NCI-H128 (cell line): Measurements from ENCODE around the gene THSD4.
"Not testable (repeated sequence)": the region's sequence is repeated elsewhere in the genome, so short reads cannot be mapped to it uniquely, and the experiment has no call there.

Source experiments
- DNase-seq: peaks from one replicate; lab custom pipeline; 2025; ENCODE audit not compliant: unreplicated experiment; lab: John Stamatoyannopoulos, UW

THSD4 gene

DNA sequence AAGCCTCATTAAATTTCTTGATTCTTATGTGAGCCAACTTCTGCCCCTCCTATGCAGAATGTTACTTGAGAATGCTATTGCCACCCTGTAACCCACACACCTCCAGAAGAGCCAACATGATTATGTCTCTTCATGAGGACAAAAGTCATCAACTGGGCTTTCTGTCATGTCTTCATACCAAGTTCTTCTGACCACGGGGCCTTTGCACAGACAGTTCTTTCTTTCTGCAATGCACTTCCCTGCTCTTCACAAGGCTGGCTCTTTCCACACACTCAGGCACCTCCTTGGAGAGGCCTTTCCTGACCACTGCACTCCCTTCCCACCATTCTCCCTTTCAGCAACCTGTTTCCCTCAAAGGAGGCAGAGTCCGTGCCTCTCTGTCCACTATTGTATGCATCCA is 587.2 kb downstream of the THSD4 start:
- no peak for DNase-seq

GRCh38 chr15:71705151-71705550 is 589.9 kb downstream of the THSD4 start:
- DNase-seq = no peak

DNA sequence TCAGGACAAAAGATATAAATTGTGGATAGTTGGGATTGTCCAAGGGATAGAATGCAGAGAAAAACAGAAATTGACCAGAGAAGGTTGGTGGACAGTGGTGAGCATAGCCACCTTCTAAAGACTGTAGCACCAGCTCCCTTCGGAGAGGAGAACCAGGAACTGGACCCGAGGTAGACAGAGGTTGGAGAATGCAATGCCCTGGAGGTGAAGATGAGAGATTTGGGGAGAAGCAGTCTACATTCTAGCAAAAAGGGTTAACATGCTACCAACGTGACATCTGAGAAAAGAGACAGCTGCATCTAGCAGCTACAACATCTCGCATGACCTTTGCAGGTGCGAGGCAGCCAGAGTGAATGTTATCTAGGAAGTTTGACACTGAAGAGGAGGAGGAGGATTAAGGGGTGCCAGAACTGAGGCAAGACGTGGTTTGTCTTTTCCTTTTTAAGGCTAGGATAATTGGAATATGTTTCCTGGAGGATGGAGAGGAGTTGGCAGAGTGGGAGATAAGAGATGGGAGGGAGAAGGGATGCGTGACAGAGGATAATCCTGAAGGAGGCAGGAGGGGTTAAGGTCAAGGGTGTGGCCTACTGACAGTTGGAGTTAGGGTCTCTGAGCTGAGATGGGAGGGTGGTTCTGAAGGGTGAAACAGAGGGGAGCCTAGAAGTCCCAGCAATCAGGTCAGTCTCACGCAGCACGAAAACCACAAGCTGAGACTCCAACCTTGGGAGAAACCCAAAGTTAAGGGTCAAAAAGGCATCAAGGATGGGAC is 591.4 kb downstream of the THSD4 start:
- DNase-seq = no peak

- no peak for DNase-seq
These were observed 592.2 kb downstream of the THSD4 start for GRCh38 chr15:71707230-71708050.

- no peak for DNase-seq
These were observed 592.8 kb downstream of the THSD4 start for GRCh38 chr15:71708051-71708429.

- no peak for DNase-seq
These were observed 593.5 kb downstream of the THSD4 start for GRCh38 chr15:71708741-71709140.

DNA sequence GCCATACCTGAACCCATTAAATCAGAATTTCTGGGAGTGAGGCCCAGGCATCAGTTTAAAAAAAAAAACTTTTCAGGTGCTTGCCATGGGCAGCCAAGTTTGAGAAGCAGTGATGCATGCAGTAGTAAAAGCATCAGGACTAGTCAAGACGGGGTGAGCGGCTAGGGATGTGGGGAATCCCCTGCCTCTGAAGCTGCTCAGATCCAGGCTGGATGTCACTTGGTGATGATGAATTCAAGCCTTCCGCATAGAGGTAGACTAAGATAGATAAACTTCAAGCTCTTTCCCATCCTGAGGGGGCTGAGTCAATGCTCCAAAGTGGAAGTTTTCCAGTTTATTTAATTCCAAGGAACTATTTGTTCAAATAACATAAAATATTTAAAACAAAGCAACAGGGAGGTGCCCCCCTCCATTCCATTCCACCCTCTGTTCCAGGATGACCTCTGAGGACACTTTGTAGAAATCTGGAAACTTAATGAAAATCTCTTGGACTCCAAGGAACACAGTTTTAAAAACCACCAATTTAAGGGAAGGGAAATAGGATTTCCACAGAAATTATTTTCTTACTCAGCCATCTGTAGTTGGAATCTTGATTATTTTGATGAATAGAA is 594.6 kb downstream of the THSD4 start:
- DNase-seq = no peak

DNA sequence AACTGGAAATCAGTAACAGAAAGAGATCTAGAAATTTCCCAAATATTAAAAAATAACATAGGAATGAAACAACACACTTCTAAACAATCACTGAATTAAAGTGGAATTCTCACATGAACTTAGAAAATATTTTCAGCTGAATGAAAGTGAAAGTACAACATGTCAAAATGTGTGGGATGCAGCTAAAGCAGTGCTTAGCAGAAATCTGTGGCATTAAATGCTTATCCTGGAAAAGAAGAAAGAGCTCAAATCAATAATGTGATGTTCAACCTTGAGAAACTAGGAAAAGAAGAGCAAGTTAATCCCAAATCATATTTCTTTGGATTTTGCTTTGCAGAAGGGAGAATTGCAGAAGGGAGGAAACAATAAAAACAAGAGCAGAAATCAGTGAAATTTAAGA is 596.9 kb downstream of the THSD4 start:
- DNase-seq = no peak

DNA sequence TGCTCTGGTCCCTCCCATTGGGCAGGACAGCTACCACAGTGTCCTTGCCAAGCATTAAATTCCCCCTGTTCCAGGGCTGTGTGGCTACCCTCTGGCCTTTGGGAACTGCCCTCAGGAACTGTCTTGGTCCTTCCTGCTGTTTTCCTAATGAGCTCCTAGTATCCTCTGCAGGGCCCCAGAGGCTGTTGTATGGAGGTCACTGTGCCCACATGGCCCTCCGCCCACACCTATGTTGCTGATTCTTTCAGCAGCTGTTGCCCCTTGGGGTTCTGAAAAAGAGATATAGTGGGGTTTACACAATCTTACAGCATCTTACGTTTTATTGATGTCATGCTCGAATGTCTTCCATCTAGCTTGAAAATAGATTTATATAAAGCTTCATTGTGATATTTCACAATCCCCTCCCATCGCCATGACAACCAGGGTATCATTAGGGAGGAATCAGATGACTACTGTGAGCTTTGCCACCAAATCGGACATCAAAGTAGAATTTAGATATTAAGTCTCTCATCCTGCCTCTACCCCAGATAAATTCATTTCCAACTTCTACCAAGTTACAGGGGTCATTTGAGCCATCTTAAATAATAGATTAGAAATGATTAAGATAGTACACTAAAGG is 598.0 kb downstream of the THSD4 start:
- DNase-seq = no peak

GRCh38 chr15:71715914-71716313 is 600.6 kb downstream of the THSD4 start:
- no peak for DNase-seq

GRCh38 chr15:71716990-71717389 is 601.7 kb downstream of the THSD4 start:
- no peak for DNase-seq

DNA sequence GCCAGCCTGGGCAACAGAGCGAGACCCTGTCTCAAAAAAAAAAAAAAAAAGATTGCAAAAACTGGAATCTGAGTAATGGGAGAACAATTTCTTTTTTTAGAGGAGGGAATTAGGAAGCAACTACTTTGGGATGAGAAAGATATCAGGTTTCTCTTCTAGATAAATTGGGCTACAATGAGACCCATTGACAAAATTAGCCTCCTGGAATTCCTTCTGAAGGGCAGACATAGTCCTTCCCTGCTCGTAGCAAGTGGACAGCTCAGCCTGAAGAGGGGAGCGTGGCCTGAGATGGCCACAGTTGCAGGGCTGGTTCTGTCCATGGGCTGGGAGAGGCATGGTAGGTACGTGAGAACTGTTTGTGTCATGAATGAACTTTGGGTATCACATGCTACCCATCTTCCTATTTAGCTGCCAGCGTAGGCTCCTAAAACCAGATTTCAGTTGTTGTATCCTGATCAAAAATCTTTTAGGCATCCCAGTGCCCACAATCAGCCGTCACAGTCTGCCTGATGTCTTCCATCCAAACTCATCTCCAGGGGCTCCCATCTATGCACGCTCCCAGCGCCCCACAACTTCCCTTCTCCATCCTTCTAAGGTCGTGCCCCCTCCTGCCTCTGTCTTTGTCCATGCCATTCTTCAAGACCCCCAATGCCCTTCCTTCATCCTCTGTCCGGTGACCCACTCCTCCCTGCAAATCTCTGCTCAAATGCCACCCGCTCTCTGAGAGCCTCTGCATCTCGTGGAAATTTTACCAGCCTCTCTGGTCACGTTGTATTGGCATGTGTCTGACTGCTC is 603.0 kb downstream of the THSD4 start:
- no peak for DNase-seq

- no peak for DNase-seq
These were observed 608.1 kb downstream of the THSD4 start for GRCh38 chr15:71723344-71723743.

DNA sequence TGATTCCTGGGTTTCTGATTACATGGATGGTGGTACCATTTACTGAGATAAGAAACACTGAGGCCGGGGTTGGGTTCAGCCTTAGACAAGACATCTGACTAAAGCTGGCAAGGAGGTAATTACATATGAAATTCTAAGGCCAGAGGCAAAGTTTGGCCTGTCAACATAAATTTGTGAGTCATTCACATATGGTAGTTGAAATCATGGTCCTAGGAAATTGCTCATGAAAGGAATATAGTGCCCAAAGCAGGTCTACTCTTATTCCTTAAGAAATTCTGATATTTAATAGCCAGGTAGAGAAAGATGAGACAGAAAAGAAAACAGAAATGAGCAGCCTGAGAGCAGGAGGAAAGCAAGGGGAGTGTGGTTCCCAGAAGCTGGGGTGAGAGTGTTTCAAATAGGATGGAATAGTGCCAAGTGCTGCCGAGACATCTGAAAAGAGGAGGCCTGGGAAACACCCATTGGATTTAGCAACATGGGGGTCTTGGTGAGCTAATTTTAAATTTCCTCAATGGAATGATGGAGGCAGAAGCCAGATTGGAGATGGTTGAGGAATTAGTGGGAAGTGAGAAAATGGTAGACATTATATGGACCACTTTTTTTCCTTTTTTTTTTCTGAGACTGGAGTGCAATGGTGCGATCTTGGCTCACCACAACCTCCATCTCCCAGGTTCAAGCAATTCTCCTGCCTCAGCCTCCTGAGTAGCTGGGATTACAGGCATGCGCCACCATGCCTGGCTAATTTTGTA is 610.1 kb downstream of the THSD4 start:
- not testable (repeated sequence) for DNase-seq

- DNase-seq = no peak
These were observed 613.6 kb downstream of the THSD4 start for GRCh38 chr15:71728881-71729280.

DNA sequence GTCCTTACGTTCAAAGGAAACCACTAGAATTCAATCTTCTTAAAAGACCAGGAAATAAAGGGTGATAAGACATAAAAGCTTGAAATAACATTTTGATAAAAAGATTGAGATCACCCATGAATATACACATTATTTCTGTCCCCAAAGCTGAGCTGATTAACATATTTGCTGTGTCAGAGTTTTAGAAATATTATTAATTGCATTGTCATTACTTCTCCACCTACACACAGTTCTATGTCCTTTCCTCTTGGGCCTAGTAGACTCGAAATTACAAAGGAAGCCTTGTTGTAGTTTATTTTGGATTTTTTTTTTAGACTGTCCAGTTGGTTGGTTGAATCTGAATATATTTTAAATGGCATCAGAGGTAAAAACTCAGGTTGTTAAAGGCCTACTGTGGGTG is 614.0 kb downstream of the THSD4 start:
- DNase-seq = no peak

DNA sequence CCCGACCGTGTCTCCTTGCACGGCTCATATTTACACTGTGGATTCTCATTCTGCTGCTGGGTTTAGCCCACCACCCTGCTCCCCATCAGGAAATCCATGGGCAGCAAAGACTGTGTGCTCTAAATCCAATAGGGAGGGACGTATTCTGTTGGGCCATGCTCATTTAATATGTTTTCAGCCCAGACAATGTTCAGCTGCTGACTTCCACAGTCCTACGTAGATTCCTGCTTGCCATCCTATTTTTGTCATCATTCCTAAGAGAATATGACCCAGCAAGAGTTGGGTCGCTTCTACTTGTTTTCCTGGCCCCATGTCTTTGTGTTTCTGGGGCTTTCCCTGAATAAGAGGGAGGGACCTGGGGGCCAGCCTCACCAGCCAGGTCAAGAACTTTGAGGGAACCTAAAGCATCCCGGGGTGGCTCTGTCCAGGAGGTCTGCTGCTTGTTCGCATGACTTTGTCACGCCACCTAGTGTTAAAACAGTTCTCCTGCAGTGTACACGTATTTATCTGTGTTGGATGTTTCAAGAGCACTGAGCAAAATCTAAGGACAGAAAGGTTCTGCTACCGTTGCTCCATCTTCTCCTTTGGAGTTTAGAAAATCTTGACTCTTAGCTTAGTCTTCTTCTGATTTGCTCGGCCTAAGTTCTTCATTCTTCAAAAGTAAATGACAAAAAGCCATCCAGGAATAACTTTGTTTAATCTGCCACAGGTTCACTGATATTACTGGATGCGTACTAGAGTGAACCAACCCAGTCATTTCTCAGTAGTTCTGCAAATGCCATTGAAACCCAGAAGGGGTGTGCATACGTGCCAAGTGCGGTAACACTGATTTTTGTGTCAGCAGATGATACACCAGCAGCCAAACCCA is 615.2 kb downstream of the THSD4 start:
- DNase-seq = no peak

GRCh38 chr15:71732636-71733035 is 617.4 kb downstream of the THSD4 start:
- no peak for DNase-seq

DNA sequence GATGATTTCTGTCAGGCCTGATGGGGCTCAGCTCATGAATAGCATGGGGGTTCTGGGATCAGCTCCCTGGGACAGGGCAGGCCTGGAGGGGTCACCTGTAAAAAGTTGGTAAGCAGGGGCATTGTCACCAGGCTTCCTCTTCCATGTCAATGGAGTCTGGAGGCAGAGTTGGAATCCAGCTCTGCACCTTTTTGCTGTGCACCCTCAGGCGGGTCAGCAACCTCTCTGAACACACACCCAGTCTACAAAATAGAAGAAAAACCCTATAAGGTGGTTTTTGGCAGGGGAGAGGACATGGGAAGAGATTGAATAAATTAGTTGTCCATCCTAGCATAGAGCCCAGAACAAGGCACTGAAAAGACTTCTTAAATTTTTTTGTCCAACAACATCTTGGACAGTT is 617.9 kb downstream of the THSD4 start:
- no peak for DNase-seq
